ENCODE measurements around the gene NBEA.
"Not testable (repeated sequence)": the region's sequence is repeated elsewhere in the genome, so short reads cannot be mapped to it uniquely, and the experiment has no call there.

- not testable (repeated sequence) for TF ChIP-seq EGR1 (IDR thresholded peaks at IDR 0.05; ENCODE audit: low read depth); RAD21 (IDR thresholded peaks at IDR 0.05; ENCODE audit: low read depth); CTCF (IDR thresholded peaks at IDR 0.05 in 2 of 3, conservative IDR thresholded peaks at IDR 0.05 in 1 of 3; ENCODE audit: borderline replicate concordance in 1 of 3, insufficient read depth in 1 of 3, low read depth in 2 of 3, low read length in 2 of 3); POLR2A (IDR thresholded peaks at IDR 0.05; ENCODE audit: borderline replicate concordance, extremely low read depth, insufficient read depth, insufficient read length); SRF (IDR thresholded peaks at IDR 0.05; ENCODE audit: low read depth); FOSL1 (IDR thresholded peaks at IDR 0.05; ENCODE audit: low read depth); TCF7L2 (IDR thresholded peaks at IDR 0.05; ENCODE audit: borderline replicate concordance, extremely low read depth, insufficient read depth, insufficient read length)
Observed at GRCh38 chr13:35003734-35004133, 61.7 kb downstream of the NBEA start.
